H1 (cell line): ENCODE results near the gene TTBK1. TPM values are rescaled to one million over a fixed set of nuclear protein-coding genes. Genes with fewer than 3 reads are reported as not detected.
A peak's percentile ranks its signal among the peaks of the same experiment; 100 is the strongest.

Experiments
- CTCF ChIA-PET: fragments of 300-600 bp; sonication (Branson Sonifier 250); formaldehyde crosslinking; loops from one replicate; lab custom pipeline; 2021; ENCODE audit not compliant: partially characterized antibody; lab: Charles Lee
- POLR2A ChIA-PET: fragments of 300-600 bp; sonication (Branson Sonifier 250); formaldehyde crosslinking; loops from one replicate; lab custom pipeline; 2021; ENCODE audit warnings: inconsistent platforms; ENCODE audit not compliant: partially characterized antibody; lab: Charles Lee
- DNase-seq, 2 experiments: peaks; one replicate each; pipeline versions ENCODE4 v3.0.0 to v3.0.0-alpha.2; 2010 to 2022; ENCODE audit warnings: low spot score in 2 of 2, low read depth in 1 of 2, mixed read lengths in 1 of 2
- FAIRE-seq: peaks from 2 replicates; lab custom pipeline; 2011; peaks lifted over from hg19 to GRCh38; lab: Jason Lieb, UNC
- H2AFZ ChIP-seq: 2 replicates; pipeline ENCODE4 v1.8.1; 2012; ENCODE audit warnings: low read length, inconsistent platforms
- H2AK5ac ChIP-seq: 2 replicates; pipeline ENCODE4 v1.6.1; 2013; ENCODE audit warnings: low read depth, low read length
- H2BK120ac ChIP-seq: replicated peaks from 2 replicates; pipeline ENCODE3; 2013; ENCODE audit warnings: low read depth, low read length, inconsistent platforms
- H2BK12ac ChIP-seq: 2 replicates; pipeline ENCODE4 v1.6.1; 2013; ENCODE audit warnings: low read depth, low read length
- H2BK15ac ChIP-seq: 2 replicates; pipeline ENCODE4 v1.6.1; 2013; ENCODE audit warnings: low read length
- H2BK20ac ChIP-seq: 2 replicates; pipeline ENCODE4 v1.6.1; 2013; ENCODE audit warnings: low read length
- H2BK5ac ChIP-seq: 2 replicates; pipeline ENCODE4 v1.6.1; 2013; ENCODE audit warnings: low read depth, low read length
- H3K14ac ChIP-seq: 2 replicates; pipeline ENCODE4 v1.6.1; 2013; ENCODE audit warnings: inconsistent platforms; ENCODE audit not compliant: insufficient read length
- H3K18ac ChIP-seq: 2 replicates; pipeline ENCODE4 v1.6.1; 2013; ENCODE audit warnings: low read length; ENCODE audit errors: extremely low read depth
- H3K23ac ChIP-seq: 2 replicates; pipeline ENCODE4 v1.6.1; 2013; ENCODE audit warnings: inconsistent platforms; ENCODE audit not compliant: insufficient read length
- H3K23me2 ChIP-seq: 2 replicates; pipeline ENCODE4 v1.6.1; 2013; ENCODE audit warnings: low read depth, low read length
- H3K27ac ChIP-seq: 2 replicates; pipeline ENCODE4 v1.6.1; 2011; ENCODE audit warnings: low read depth, low read length, inconsistent platforms
- H3K27me3 ChIP-seq, 4 experiments: replicated peaks in 1 of 4; 1 replicate in 1 of 4; 2 replicates in 3 of 4; pipeline versions ENCODE4 v1.6.1 to v1.8.1; 2011 to 2013; ENCODE audit warnings: low read length in 3 of 4, mild to moderate bottlenecking in 3 of 4, inconsistent platforms in 2 of 4, mixed read lengths in 2 of 4, moderate library complexity in 1 of 4; ENCODE audit not compliant: control insufficient read depth in 3 of 4, insufficient read depth in 3 of 4; ENCODE audit errors: extremely low read depth in 1 of 4
- H3K36me3 ChIP-seq, 4 experiments: 2 replicates each; pipeline versions ENCODE4 v1.6.1 to v1.8.1; 2011 to 2013; ENCODE audit warnings: mild to moderate bottlenecking in 4 of 4, low read length in 3 of 4, moderate library complexity in 2 of 4, control low read depth in 1 of 4, inconsistent platforms in 1 of 4; ENCODE audit not compliant: insufficient read depth in 4 of 4, control insufficient read depth in 2 of 4
- H3K4ac ChIP-seq: replicated peaks from 2 replicates; pipeline ENCODE3; 2013; ENCODE audit warnings: low read length, low read depth, mixed read lengths, inconsistent platforms; ENCODE audit not compliant: insufficient read length
- H3K4me1 ChIP-seq, 4 experiments: replicated peaks in 1 of 4; 1 replicate in 1 of 4; 2 replicates in 3 of 4; pipeline versions ENCODE4 v1.6.1 to v1.8.1; 2011 to 2013; ENCODE audit warnings: low read length in 3 of 4, inconsistent platforms in 2 of 4, mixed read lengths in 1 of 4; ENCODE audit not compliant: insufficient read depth in 4 of 4, control insufficient read depth in 3 of 4
- H3K4me2 ChIP-seq, 2 experiments: 2 replicates each; pipeline versions ENCODE4 v1.6.1 to v1.8.1; 2011 to 2013; ENCODE audit warnings: low read depth in 2 of 2, low read length in 2 of 2, control low read depth in 1 of 2, inconsistent platforms in 1 of 2, mild to moderate bottlenecking in 1 of 2; ENCODE audit not compliant: insufficient read depth in 1 of 2
- H3K4me3 ChIP-seq, 4 experiments: fragments of 200-600, 300-600 bp in 1 of 4; sonication (generic), shearing (Covaris generic), sonication (Bioruptor Twin) in 1 of 4; 2 replicates each; pipeline versions ENCODE4 v1.5.1 to v1.8.1; 2011 to 2016; ENCODE audit warnings: low read length in 4 of 4, low read depth in 3 of 4, control low read depth in 2 of 4, inconsistent platforms in 2 of 4, mild to moderate bottlenecking in 2 of 4, mixed read lengths in 1 of 4, moderate library complexity in 1 of 4; ENCODE audit not compliant: insufficient read depth in 2 of 4; ENCODE audit errors: extremely low read depth in 1 of 4
- H3K56ac ChIP-seq: replicated peaks from 2 replicates; pipeline ENCODE3; 2013; ENCODE audit warnings: low read depth, mild to moderate bottlenecking, mixed read lengths, low read length, inconsistent platforms; ENCODE audit not compliant: insufficient read length
- H3K79me1 ChIP-seq: 2 replicates; pipeline ENCODE4 v1.6.1; 2013; ENCODE audit warnings: low read depth, low read length, control low read depth
- H3K79me2 ChIP-seq, 2 experiments: 2 replicates each; pipeline versions ENCODE4 v1.6.1 to v1.8.1; 2012 to 2013; ENCODE audit warnings: low read length in 2 of 2, mild to moderate bottlenecking in 2 of 2, inconsistent platforms in 1 of 2; ENCODE audit not compliant: insufficient read depth in 2 of 2, control insufficient read depth in 1 of 2
- H3K9ac ChIP-seq, 4 experiments: replicated peaks in 1 of 4; 1 replicate in 1 of 4; 2 replicates in 3 of 4; pipeline versions ENCODE4 v1.6.1 to v1.8.1; 2011 to 2013; ENCODE audit warnings: low read depth in 3 of 4, low read length in 3 of 4, control low read depth in 2 of 4, mild to moderate bottlenecking in 2 of 4, moderate library complexity in 2 of 4, inconsistent platforms in 1 of 4; ENCODE audit errors: extremely low read depth in 1 of 4
- H3K9me3 ChIP-seq, 2 experiments: 2 replicates each; pipeline versions ENCODE4 v1.6.1 to v1.8.1; 2012 to 2013; ENCODE audit warnings: mild to moderate bottlenecking in 2 of 2, moderate library complexity in 2 of 2, control low read depth in 1 of 2, inconsistent platforms in 1 of 2, low read depth in 1 of 2, low read length in 1 of 2, mixed read lengths in 1 of 2; ENCODE audit not compliant: insufficient read depth in 2 of 2
- H4K20me1 ChIP-seq, 2 experiments: replicated peaks in 1 of 2; 2 replicates each; pipeline versions ENCODE3 to v1.8.1; 2011 to 2013; ENCODE audit warnings: inconsistent platforms in 2 of 2, low read length in 2 of 2, mild to moderate bottlenecking in 1 of 2; ENCODE audit not compliant: insufficient read depth in 2 of 2, control insufficient read depth in 1 of 2
- H4K5ac ChIP-seq: 2 replicates; pipeline ENCODE4 v1.6.1; 2013; ENCODE audit warnings: low read length, low read depth, mixed read lengths, inconsistent platforms; ENCODE audit not compliant: insufficient read length
- H4K8ac ChIP-seq: 2 replicates; pipeline ENCODE4 v1.8.0; 2013; ENCODE audit warnings: mild to moderate bottlenecking, moderate library complexity, low read length, inconsistent platforms; ENCODE audit not compliant: insufficient read depth; ENCODE audit errors: extremely low read depth
- H4K91ac ChIP-seq: replicated peaks from 2 replicates; pipeline ENCODE3; 2013; ENCODE audit warnings: low read length, mixed read lengths, inconsistent platforms; ENCODE audit not compliant: insufficient read length
- CBX5 ChIP-seq: fragments of 300-800, 300-1000 bp; sonication (generic); IDR thresholded peaks from 2 replicates; pipeline ENCODE4 v1.7.1; 2016; ENCODE audit warnings: antibody characterized with exemption, low read length, low read depth
- KDM4A ChIP-seq: IDR thresholded peaks from one replicate; pipeline ENCODE4 v1.7.1; 2012; ENCODE audit warnings: low read depth, mild to moderate bottlenecking, moderate library complexity, low read length, inconsistent platforms; ENCODE audit not compliant: severe bottlenecking
- WGBS, 2 experiments: shearing (Covaris generic) in 1 of 2; methylation state at CpG; one replicate each; pipeline versions ENCODE4 v1.1.6 to v1.1.7; 2013 to 2015; ENCODE audit warnings: low lambda C conversion rate in 2 of 2, mixed read lengths in 2 of 2, inconsistent platforms in 1 of 2, low coverage in 1 of 2, missing lambda C conversion rate in 1 of 2; ENCODE audit not compliant: insufficient replicate concordance in 2 of 2, insufficient coverage in 1 of 2, insufficient read length in 1 of 2; ENCODE audit errors: extremely low coverage in 1 of 2, missing lambda C conversion rate in 1 of 2; 5-methylcytosine and 5-hydroxymethylcytosine counted together
- polyA plus RNA-seq, 7 experiments: library from polyadenylated mRNA; depleted of rRNA in 3 of 7; stranded (reverse) in 5 of 7; unstranded in 2 of 7; fragments of >200 nt in 5 of 7; fragments of 200-250 nt in 2 of 7; gene quantifications; 1 replicate in 5 of 7; 2 replicates in 1 of 7; 4 replicates in 1 of 7; pipeline versions ENCODE4 v1.2.1 to v1.2.3, GENCODE V29; 2011 to 2013; ENCODE audit warnings: missing spikeins in 2 of 7, mixed read lengths in 2 of 7
- total RNA-seq: library from RNA; stranded (reverse); fragmentation: NEBNext Ultra II Directional; extraction: Animal tissue kit (Norgen Biotek cat#: 25700); gene quantifications from 2 replicates; pipeline ENCODE4 v1.2.1, GENCODE V29; 2021

Gene TTBK1
- total and polyA plus RNA-seq, 2 of the 8 experiments (the other 6 are each of a cell fraction or from before 2014, with no cell fraction given) = 0.53 to 1.6 TPM

DNA sequence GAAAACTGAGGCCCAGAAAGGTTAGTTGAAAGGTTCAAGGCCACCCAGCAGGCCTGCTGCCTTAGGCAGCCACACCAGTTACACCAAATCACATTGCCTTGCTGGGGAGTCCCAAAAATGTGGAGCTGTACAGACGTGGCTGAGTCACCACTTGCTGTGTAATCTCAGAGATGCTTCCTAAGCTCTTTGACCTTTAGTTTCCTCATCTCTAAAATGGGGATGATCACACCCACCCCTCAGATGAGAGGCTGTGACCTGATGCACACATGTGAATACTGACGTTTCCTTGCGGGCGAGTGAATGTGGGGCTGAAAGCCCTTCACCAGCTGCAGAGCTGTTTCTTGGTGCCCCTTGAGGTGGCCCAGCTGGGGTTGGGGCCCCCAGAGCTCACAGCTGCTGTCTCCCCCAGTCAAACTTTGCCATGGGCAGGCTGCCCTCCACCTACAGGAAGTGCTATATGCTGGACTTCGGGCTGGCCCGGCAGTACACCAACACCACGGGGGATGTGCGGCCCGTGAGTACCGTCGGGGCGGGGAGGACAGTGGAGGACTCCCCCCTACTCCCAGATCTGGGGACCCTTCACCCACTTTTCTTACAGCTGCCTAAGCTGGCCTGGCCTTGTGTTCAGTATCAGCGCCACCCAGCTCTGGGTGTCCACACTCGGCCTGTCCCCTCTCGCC, 11.0 kb downstream of the TTBK1 start:
- WGBS, 2 experiments = 94% methylated on average over 15 of the region's 15 CpGs; no CpG with 5 or more reads in 1 of the 2 experiments
- TF ChIP-seq CBX5 (no peak), KDM4A (no peak)

More for the DNA sequence above, 11.0 kb downstream of the TTBK1 start:
- H2BK20ac ChIP-seq = no peak overlapping the region
- H3K23ac ChIP-seq = no peak overlapping the region
- no peak overlapping the region for H3K4me2 ChIP-seq
- no peak overlapping the region for H3K14ac ChIP-seq
- no peaks in the 10 kb centered on the region for H3K9me3 ChIP-seq
- H3K27me3 ChIP-seq = no peaks in the 10 kb centered on the region; a peak in 1 of 7 replicates
- H3K18ac ChIP-seq = no peak overlapping the region
- H2AFZ ChIP-seq = no peak overlapping the region
- no peak overlapping the region for H3K9ac ChIP-seq
- no peak overlapping the region for H3K4ac ChIP-seq
- H2AK5ac ChIP-seq = no peak overlapping the region
- H3K36me3 ChIP-seq = no peaks in the 10 kb centered on the region
- ChIA-PET POLR2A (interaction anchor here (1.2 to 1.4 kb wide), 2 partner anchors 28 to 30 kb away, joined by 3 to 4 read pairs; no protein-coding TSS in a partner anchor), CTCF (interaction anchor here (1.0 to 3.1 kb wide), 9 partner anchors 9 to 254 kb away, joined by 3 to 17 read pairs (median 4); partner anchors contain the start of gene CRIP3)
- no peak overlapping the region for H2BK120ac ChIP-seq
- no peak overlapping the region for H3K4me3 ChIP-seq
- no peak overlapping the region for H2BK12ac ChIP-seq
- H4K5ac ChIP-seq = no peak overlapping the region
- peaks cover 0 to 4% (median 0%) of the 10 kb centered on the region in 4 experiments; a peak in 2 of 7 replicates for H3K4me1 ChIP-seq
- no peaks in the 10 kb centered on the region for H3K79me1 ChIP-seq
- no peaks in the 10 kb centered on the region for H4K20me1 ChIP-seq
- FAIRE-seq (no peak), DNase-seq (peak in 1 of 2 experiments; percentile 43)
- no peak overlapping the region for H3K56ac ChIP-seq
- H3K79me2 ChIP-seq = no peaks in the 10 kb centered on the region
- no peaks in the 10 kb centered on the region for H3K23me2 ChIP-seq
- H2BK15ac ChIP-seq = no peak overlapping the region
- H4K8ac ChIP-seq = no peak overlapping the region
- H4K91ac ChIP-seq = no peak overlapping the region
- H3K27ac ChIP-seq = no peak overlapping the region
- H2BK5ac ChIP-seq = no peak overlapping the region
